Activated CD8-positive, alpha-beta memory T cell treated with anti-CD3 and anti-CD28 coated beads, Interleukin-2, amount 50 U/mL, for 1 hour (primary cell): ENCODE results near the gene SGMS2.
"Not testable (repeated sequence)": the region's sequence is repeated elsewhere in the genome, so short reads cannot be mapped to it uniquely, and the experiment has no call there.

Source experiments
- DNase-seq: peaks from one replicate; pipeline ENCODE4 v3.0.0-alpha.2; 2020; ENCODE audit errors: extremely low read depth

The SGMS2 gene

DNA sequence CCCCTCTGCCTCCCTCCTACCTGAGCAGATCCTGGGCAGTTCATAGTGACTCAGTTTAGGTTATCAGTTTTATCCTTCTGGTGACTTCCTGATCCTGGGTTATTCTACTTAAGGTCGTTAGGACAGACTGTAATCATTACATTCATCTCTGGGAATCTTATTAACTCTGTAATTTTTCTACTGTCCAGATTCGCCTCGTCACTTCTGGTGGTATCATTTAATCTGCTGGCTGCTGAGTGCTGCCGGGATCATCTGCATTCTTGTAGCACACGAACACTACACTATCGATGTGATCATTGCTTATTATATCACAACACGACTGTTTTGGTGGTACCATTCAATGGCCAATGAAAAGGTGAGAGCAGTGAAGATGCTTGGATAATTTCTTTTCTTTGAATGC, 83.6 kb downstream of the SGMS2 start:
- DNase-seq, result no peak

GRCh38 chr4:107913283-107913899, 88.7 kb downstream of the SGMS2 start:
- peak; percentile 14 for DNase-seq

DNA sequence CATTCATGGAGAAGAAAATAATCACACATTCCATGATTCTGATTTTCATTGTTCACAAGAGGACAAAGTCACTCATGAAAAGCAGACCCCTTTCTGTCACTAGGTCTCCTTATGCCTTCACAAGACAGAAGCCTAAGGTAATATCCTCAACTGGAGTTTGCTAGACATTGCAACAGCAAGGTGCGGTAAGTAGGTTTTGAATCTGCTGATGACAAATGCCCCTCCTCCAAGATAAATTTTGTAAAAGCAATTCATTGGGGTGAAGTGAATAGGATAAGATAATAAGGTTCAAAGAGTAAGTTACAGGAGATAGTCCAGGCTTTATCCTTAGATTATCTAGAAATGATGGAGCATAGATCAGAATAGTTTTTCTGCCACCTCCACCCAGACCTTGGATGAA, 90.5 kb downstream of the SGMS2 start:
- no peak for DNase-seq

- DNase-seq, result no peak
These were observed 91.9 kb downstream of the SGMS2 start for GRCh38 chr4:107916623-107917022.

GRCh38 chr4:107917500-107917899, 92.8 kb downstream of the SGMS2 start:
- no peak for DNase-seq

DNA sequence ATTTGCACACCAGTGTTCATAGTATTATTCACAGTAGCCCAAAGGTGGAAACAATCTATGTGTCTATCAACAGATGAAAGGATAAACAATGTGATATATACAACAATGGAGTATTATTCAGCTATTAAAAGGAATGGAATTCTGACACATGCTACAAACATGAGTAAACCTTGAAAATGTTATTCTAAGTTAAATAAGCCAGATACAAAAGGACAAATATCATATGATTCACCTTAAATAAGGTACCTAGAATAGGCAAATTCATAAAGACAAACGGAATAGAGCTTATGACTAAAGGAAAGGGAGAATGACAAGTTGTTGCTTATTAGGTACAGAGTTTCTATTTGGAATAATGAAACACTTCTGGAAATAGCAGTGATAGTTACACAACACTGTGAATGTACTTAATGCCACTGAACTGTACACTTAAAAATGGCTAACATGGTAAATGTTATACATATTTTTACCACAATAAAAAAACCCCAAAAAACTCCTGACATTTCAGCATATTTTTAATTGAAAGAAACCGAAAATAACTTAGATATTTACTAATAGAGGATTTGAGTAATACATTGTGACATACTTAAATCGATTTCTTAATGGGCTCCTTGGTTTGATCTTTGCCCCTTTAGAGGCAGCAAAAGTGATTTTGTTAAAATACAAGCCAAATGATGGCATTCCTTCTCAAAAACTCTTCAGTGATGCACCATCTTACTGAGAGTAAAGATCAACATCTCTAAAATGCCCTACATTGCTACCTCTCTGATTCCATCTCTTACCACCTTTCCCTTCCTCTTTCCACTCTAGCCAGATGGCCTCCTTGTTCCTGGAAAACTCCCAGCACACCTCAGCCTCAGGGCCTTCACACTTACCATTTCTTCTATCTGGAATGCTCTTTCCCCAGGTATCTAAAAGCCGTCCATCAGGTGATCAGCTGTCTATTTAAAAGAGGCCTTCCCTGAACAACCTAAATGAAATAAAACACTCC, 98.0 kb downstream of the SGMS2 start:
- no peak for DNase-seq

- DNase-seq, result not testable (repeated sequence)
These were observed 101.0 kb downstream of the SGMS2 start for GRCh38 chr4:107925713-107926112.

DNA sequence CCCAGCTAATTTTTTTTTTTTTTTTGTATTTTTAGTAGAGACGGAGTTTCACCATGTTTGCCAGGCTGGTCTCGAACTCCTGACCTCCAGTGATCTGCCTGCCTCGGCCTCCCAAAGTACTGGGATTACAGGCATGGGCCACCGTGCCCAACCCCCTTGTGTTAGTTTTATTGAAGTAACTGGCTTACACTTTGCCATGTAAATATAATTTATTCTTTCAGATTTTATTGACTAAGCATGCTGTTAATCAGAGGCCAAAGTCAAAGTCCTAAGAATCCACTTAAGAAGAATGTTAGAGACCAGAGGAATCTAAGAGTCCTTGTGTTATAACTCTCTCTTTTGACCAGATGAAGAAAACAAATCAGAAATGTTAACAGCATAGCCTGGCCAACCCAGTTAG, 102.1 kb downstream of the SGMS2 start:
- not testable (repeated sequence) for DNase-seq

DNA sequence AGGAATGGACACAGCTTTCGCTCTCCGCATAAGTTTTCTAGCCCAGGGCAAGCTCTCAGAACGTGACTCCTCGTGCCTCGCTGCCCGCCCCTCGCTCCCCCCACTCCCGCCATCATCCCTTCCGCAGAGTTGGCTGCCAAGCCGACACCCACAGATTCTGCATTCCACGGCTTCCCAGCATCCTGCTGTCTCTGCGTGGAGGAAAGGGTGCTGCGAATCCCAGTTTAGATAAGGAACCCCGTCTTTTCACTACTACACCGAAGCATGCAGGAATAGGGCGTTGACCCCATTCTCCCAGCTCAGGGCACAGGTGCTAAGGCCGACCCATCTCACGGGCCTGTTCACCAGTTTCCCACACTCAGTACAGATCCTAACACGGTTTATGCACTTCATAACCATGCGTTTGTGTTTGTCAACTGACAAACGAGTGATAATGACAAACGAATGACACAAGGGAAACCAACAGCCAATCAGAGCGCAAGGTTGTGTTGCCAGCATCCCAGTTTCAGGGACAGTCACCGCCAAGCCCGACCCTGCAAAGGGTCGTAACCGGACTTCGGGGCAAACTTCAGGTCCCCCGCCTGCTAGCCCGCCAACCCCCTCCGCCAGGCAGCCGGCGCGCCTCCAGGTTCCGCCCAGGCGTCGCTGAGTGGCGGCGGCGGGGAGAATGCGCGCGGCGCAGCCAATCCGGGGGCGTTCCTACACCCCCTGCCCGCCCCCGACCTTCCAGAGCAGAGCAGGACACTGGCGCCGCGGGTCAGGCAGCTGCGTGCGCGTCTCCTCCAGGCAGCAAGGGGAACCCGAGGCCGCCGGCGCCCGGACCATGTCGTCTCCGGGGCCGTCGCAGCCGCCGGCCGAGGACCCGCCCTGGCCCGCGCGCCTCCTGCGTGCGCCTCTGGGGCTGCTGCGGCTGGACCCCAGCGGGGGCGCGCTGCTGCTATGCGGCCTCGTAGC, 106.4 kb downstream of the SGMS2 start, which contains the start of gene CYP2U1:
CYP2U1 (plus strand) TSS at position 729 of the 954 bp plus-strand sequence; CDS start at position 824, 95 bp downstream.
- DNase-seq, result peak; percentile 54

DNA sequence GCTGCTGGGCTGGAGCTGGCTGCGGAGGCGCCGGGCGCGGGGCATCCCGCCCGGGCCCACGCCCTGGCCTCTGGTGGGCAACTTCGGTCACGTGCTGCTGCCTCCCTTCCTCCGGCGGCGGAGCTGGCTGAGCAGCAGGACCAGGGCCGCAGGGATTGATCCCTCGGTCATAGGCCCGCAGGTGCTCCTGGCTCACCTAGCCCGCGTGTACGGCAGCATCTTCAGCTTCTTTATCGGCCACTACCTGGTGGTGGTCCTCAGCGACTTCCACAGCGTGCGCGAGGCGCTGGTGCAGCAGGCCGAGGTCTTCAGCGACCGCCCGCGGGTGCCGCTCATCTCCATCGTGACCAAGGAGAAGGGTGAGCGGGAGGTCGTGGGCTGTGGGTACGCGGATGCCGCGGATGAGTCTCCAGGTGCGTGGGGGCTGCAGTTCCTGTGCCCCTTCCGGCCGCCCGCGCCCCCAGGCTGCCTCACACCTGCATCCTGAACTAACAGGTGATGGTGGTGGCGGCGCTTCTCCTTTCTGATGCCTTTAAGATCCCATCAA, 107.1 kb downstream of the SGMS2 start:
- DNase-seq, result no peak

DNA sequence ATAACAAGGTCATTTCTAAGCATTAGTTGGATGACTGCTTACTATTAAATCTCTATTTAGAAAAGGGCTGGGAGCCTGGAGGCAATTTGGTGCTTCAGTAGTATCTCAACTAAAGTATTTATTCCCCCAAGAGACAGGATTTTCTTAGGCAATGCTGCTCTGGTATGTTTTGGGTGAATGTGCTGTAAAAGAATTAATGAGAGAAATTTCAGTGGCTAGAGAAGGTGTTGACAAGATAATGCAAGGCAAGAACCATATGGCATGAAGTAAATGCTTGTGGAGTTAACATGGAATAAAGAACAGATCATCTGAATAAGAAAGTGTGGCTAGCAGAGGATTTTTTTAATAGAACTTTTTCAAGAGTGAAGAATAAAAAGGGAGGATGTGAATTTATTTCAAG, 110.5 kb downstream of the SGMS2 start:
- DNase-seq, result no peak

GRCh38 chr4:107937040-107937439, 112.3 kb downstream of the SGMS2 start:
- no peak for DNase-seq

DNA sequence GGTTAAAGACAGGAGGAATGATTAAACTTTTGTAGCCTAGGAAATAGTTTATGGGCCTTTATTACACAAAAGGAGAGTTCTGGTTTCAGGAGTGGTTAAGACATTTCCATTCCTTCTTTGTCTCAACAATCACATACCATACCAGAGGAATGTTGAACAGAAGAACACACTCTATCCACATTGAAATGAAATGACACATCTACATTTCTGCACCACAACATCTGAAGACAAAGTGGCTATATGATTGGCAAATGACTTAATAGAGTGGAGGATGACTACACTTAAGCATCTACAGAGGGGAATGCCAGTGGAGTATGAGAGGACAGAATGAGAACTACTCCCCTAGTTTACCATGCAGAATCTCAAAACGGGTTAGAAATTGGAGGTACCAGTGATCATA, 114.6 kb downstream of the SGMS2 start:
- no peak for DNase-seq

DNA sequence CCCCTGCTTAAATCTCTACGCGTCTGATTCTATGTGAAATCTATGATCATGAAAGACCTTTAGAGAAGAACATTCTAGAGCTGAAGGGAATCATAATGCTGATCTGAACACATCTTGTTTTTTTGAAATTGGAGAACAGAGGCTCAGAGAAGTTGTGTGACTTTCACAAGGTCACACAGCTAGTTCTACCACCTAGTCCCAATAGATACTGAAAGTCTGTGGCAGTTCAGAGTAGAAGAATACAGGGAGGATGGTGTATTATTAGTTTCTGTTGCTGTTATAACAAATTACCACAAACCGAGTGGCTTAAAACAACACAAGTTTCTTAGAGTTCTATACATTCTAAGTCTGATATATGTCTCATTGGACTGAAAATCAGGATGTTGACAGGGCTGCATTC, 121.1 kb downstream of the SGMS2 start:
- no peak for DNase-seq

GRCh38 chr4:107950746-107951540, 126.2 kb downstream of the SGMS2 start:
- DNase-seq, result no peak

- no peak for DNase-seq
These were observed 126.8 kb downstream of the SGMS2 start for GRCh38 chr4:107951551-107951950.

GRCh38 chr4:107956011-107956410, 131.3 kb downstream of the SGMS2 start:
- DNase-seq, result no peak
